Endodermal cell (in vitro differentiated cells): ENCODE results near the gene GGT6. TPM values are rescaled to one million over a fixed set of nuclear protein-coding genes. Genes with fewer than 3 reads are reported as not detected.

Experiments used
- DNase-seq: peaks from one replicate; pipeline ENCODE4 v3.0.0-alpha.2; 2017
- H3K27ac ChIP-seq: 2 replicates; pipeline ENCODE4 v1.5.1; 2013; ENCODE audit warnings: mild to moderate bottlenecking, low read depth, low read length, moderate library complexity
- H3K27me3 ChIP-seq: 2 replicates; pipeline ENCODE4 v1.6.1; 2013; ENCODE audit warnings: mild to moderate bottlenecking, low read length, moderate library complexity; ENCODE audit not compliant: insufficient read depth, control insufficient read depth, poor library complexity, severe bottlenecking
- H3K36me3 ChIP-seq: 2 replicates; pipeline ENCODE4 v1.7.0; 2013; ENCODE audit warnings: mild to moderate bottlenecking, low read length, moderate library complexity; ENCODE audit not compliant: control insufficient read depth, insufficient read depth
- H3K4me1 ChIP-seq: one replicate; pipeline ENCODE4 v1.7.0; 2013; ENCODE audit warnings: low read length; ENCODE audit not compliant: control insufficient read depth, insufficient read depth
- H3K4me3 ChIP-seq: 2 replicates; pipeline ENCODE4 v1.5.1; 2013; ENCODE audit warnings: mild to moderate bottlenecking, low read length, moderate library complexity
- H3K9ac ChIP-seq: 2 replicates; pipeline ENCODE4 v1.6.1; 2013; ENCODE audit warnings: mild to moderate bottlenecking, low read length, moderate library complexity; ENCODE audit not compliant: poor library complexity, severe bottlenecking; ENCODE audit errors: extremely low read depth
- H3K9me3 ChIP-seq: 2 replicates; pipeline ENCODE4 v1.6.1; 2013; ENCODE audit warnings: mild to moderate bottlenecking, low read length, moderate library complexity; ENCODE audit not compliant: control insufficient read depth
- H3K27ac Mint-ChIP-seq: 2 replicates; pipeline ENCODE4 v1.8.0; 2020; ENCODE audit warnings: mixed read lengths
- H3K27me3 Mint-ChIP-seq: 2 replicates; pipeline ENCODE4 v1.8.0; 2021; ENCODE audit warnings: mild to moderate bottlenecking, mixed read lengths; ENCODE audit not compliant: insufficient read depth
- H3K36me3 Mint-ChIP-seq: 2 replicates; pipeline ENCODE4 v1.8.0; 2020; ENCODE audit warnings: low read depth, mixed read lengths
- H3K4me1 Mint-ChIP-seq: 2 replicates; pipeline ENCODE4 v1.8.0; 2020; ENCODE audit warnings: mixed read lengths
- H3K4me3 Mint-ChIP-seq: 2 replicates; pipeline ENCODE4 v1.8.0; 2020; ENCODE audit warnings: mild to moderate bottlenecking, moderate library complexity, mixed read lengths
- H3K9me3 Mint-ChIP-seq: 2 replicates; pipeline ENCODE4 v1.8.0; 2020; ENCODE audit warnings: mild to moderate bottlenecking, mixed read lengths
- WGBS, 2 experiments: methylation state at CpG; one replicate each; pipeline versions ENCODE4 v1.1.5 to v1.1.7; 2013; ENCODE audit warnings: missing lambda C conversion rate in 2 of 2, mixed read lengths in 1 of 2; ENCODE audit not compliant: insufficient coverage in 1 of 2, insufficient read length in 1 of 2; 5-methylcytosine and 5-hydroxymethylcytosine counted together
- total RNA-seq, 2 donors: library from RNA; stranded (reverse); fragmentation: NEBNext Ultra II Directional in 1 of 2; extraction: Animal tissue kit (Norgen Biotek cat#: 25700) in 1 of 2; gene quantifications; 2 replicates in 1 of 2; 3 replicates in 1 of 2; pipeline ENCODE4 v1.2.1, GENCODE V29; 2021
- TF ChIP-seq, protein P1 (sequence below): fragments of 200-600 bp; sonication (generic); conservative IDR thresholded peaks from 2 replicates; pipeline ENCODE4 v1.5.0; 2021; ENCODE audit warnings: antibody characterized with exemption, mild to moderate bottlenecking

Gene GGT6
- total RNA-seq, 2 donors from 2014 or later: not detected

DNA sequence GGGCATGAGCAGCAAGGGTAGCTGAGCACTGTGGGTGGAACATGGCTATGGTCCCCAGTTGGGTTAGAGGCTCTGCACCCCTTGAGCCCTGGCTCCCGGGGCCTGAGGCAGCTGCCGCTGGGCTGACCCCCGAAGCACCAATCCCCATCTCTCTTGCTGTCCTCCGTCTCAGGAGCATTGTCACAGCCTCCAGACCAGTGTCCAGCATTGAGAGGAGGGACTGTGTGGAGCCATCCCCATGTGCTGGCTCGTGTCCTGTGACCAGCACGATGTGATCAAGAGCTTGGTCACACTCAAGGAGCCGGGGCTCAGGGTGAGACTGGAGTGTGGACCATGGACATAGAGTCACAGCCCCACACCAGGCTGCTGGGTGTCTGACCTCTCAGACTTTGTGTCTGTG, 26.8 kb upstream of the GGT6 start:
- Mint-ChIP-seq H3K4me3 (no peak overlapping the region), H3K9me3 (no peaks in the 10 kb centered on the region), H3K4me1 (peaks cover 5% of the 10 kb centered on the region), H3K27ac (no peak overlapping the region), H3K36me3 (no peaks in the 10 kb centered on the region), H3K27me3 (peaks cover 57% of the 10 kb centered on the region)
- peaks cover 50% of the 10 kb centered on the region for H3K27me3 ChIP-seq
- H3K4me1 ChIP-seq: no peaks in the 10 kb centered on the region
- H3K27ac ChIP-seq: no peak overlapping the region
- no peaks in the 10 kb centered on the region for H3K9me3 ChIP-seq
- WGBS, 2 experiments: 93 to 94% methylated on average over 3 to 7 of the region's 7 CpGs
- TF ChIP-seq, protein P1, sequence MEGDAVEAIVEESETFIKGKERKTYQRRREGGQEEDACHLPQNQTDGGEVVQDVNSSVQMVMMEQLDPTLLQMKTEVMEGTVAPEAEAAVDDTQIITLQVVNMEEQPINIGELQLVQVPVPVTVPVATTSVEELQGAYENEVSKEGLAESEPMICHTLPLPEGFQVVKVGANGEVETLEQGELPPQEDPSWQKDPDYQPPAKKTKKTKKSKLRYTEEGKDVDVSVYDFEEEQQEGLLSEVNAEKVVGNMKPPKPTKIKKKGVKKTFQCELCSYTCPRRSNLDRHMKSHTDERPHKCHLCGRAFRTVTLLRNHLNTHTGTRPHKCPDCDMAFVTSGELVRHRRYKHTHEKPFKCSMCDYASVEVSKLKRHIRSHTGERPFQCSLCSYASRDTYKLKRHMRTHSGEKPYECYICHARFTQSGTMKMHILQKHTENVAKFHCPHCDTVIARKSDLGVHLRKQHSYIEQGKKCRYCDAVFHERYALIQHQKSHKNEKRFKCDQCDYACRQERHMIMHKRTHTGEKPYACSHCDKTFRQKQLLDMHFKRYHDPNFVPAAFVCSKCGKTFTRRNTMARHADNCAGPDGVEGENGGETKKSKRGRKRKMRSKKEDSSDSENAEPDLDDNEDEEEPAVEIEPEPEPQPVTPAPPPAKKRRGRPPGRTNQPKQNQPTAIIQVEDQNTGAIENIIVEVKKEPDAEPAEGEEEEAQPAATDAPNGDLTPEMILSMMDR: no peak
- no peaks in the 10 kb centered on the region for H3K36me3 ChIP-seq
- DNase-seq: no peak
- no peak overlapping the region for H3K4me3 ChIP-seq
- no peak overlapping the region for H3K9ac ChIP-seq

DNA sequence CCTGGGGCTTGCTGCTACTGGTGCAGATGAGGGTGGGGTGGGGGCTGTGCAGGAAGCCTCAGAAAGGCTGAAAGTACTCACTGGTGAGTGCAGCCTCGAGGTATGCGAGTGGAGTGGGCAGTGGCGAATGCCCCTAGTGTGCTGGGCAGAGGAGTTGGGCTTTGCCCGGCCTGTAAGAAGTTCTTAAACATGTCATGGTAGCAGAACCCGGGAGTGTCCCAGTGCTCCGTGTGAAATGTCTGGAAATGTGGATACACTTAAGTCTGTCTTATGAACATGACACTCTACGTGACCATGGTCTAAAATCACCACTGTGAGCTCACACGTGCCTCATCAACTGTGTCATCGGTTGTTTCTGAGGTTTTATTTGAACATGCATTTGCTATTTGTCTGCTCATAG, 25.7 kb upstream of the GGT6 start:
- Mint-ChIP-seq H3K9me3 (no peaks in the 10 kb centered on the region), H3K27me3 (peaks cover 65% of the 10 kb centered on the region), H3K4me3 (no peak overlapping the region)

DNA sequence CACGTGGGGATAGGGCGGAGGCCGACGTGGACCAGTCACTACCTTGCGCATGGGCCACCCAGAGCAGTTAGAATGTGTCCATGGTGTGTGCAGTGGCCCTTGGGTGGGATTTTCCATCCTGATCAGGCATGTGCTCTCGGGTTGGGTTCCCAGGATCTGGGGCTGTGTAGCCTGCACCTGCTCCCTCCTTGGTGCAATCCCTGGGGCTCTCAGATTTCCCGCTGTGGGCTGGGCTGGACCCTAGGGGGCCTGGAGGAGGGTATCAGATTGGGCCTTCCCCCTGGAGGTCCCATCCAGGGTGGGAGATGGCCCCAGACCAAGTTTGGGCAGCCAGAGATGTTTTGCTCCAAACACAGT, 25.2 kb upstream of the GGT6 start:
- Histone ChIP-seq H3K9ac (no peak overlapping the region), H3K27ac (no peak overlapping the region), H3K9me3 (no peaks in the 10 kb centered on the region), H3K36me3 (no peaks in the 10 kb centered on the region), H3K4me1 (no peaks in the 10 kb centered on the region), H3K27me3 (peaks cover 50% of the 10 kb centered on the region), H3K4me3 (no peak overlapping the region)
- H3K27ac Mint-ChIP-seq: no peak overlapping the region
- H3K9me3 Mint-ChIP-seq: no peaks in the 10 kb centered on the region
- H3K4me1 Mint-ChIP-seq: peaks cover 5% of the 10 kb centered on the region
- no peaks in the 10 kb centered on the region for H3K36me3 Mint-ChIP-seq
- peaks cover 65% of the 10 kb centered on the region for H3K27me3 Mint-ChIP-seq
- TF ChIP-seq, protein P1: no peak
- H3K4me3 Mint-ChIP-seq: peak overlapping the region; percentile 50
- DNase-seq: peak; percentile 51
- 82% methylated on average over 7 of the region's 7 CpGs; no CpG with 5 or more reads in 1 of the 2 experiments for WGBS, 2 experiments

More for the DNA sequence above, 25.7 kb upstream of the GGT6 start:
- H3K4me3 ChIP-seq: no peak overlapping the region
- no peak overlapping the region for H3K9ac ChIP-seq
- no peaks in the 10 kb centered on the region for H3K36me3 Mint-ChIP-seq
- no peaks in the 10 kb centered on the region for H3K36me3 ChIP-seq
- DNase-seq: no peak
- peaks cover 5% of the 10 kb centered on the region for H3K4me1 Mint-ChIP-seq
- H3K27ac ChIP-seq: no peak overlapping the region
- TF ChIP-seq, protein P1: no peak
- 91 to 98% methylated on average over 7 to 9 of the region's 9 CpGs for WGBS, 2 experiments
- H3K27me3 ChIP-seq: peaks cover 50% of the 10 kb centered on the region
- no peaks in the 10 kb centered on the region for H3K4me1 ChIP-seq
- H3K9me3 ChIP-seq: no peaks in the 10 kb centered on the region
- H3K27ac Mint-ChIP-seq: no peak overlapping the region
